Melanocyte of skin (primary cell): Measurements from ENCODE around the gene MAST1. TPM values are rescaled to one million over a fixed set of nuclear protein-coding genes. Genes with fewer than 3 reads are reported as not detected.

ENCODE experiments used
- small RNA-seq, 2 donors: library from RNA; depleted of rRNA; stranded (forward); fragments of <200 nt; gene quantifications; one replicate each; pipeline ENCODE3, GENCODE V24; 2012
- total RNA-seq, 2 donors: library from RNA; depleted of rRNA; stranded (reverse); fragments of >200 nt; gene quantifications; 2 replicates each; pipeline ENCODE4 v1.2.3, GENCODE V29; 2012

The MAST1 gene
- 1 to 10 TPM in 1 of 2 donors, under 1 TPM in 1; 0.33 to 2.1 TPM for total RNA-seq

DNA sequence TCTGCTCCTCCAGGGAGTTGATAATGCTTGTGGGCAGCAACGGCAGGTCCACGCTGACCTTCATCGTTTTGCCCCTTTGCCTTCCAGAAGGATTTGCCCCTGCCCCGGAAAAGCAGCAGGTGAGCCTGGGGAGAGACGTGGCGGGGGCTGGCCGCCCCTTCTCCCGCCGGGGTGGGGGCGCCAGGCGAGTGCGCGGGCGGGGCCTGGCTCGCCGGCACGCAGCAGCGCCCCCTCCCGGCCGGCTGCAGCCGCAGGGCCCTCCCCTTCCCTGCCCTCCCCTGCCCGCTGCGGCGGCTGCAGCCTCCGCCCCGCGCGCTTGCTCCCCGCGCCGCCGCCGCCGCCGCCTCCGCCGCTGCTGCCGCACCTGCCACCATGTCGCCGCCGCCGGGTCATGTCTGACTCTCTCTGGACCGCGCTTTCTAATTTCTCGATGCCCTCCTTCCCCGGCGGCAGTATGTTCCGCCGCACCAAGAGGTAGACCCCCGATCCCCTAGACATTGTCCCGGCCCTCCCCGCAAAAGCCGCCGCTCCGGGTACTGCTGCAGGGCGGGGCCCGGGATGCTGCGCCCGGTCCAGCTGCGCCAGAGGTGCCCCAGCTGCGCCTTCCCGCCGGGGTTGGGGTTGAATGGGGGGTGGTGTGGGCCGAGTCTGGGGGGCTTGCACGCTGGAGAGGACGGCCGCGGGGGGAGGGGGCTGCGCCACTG is at the start of gene MAST1:
Gene MAST1 (plus strand): TSS at position 334 of the 704 bp plus-strand sequence. CDS start 58 bp downstream, at position 392.

DNA sequence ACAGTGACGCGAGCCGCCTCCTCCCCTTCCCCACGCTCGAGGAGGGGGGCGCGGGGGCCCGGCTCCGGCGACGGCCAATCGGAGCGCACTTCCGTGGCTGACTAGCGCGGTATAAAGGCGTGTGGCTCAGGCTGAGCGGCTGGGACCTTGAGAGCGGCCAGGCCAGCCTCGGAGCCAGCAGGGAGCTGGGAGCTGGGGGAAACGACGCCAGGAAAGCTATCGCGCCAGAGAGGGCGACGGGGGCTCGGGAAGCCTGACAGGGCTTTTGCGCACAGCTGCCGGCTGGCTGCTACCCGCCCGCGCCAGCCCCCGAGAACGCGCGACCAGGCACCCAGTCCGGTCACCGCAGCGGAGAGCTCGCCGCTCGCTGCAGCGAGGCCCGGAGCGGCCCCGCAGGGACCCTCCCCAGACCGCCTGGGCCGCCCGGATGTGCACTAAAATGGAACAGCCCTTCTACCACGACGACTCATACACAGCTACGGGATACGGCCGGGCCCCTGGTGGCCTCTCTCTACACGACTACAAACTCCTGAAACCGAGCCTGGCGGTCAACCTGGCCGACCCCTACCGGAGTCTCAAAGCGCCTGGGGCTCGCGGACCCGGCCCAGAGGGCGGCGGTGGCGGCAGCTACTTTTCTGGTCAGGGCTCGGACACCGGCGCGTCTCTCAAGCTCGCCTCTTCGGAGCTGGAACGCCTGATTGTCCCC is 46.8 kb upstream of the MAST1 start, which contains the start of gene JUNB:
Gene JUNB (plus strand): TSS at position 142 of the 706 bp plus-strand sequence. CDS start 286 bp downstream, at position 428.

DNA sequence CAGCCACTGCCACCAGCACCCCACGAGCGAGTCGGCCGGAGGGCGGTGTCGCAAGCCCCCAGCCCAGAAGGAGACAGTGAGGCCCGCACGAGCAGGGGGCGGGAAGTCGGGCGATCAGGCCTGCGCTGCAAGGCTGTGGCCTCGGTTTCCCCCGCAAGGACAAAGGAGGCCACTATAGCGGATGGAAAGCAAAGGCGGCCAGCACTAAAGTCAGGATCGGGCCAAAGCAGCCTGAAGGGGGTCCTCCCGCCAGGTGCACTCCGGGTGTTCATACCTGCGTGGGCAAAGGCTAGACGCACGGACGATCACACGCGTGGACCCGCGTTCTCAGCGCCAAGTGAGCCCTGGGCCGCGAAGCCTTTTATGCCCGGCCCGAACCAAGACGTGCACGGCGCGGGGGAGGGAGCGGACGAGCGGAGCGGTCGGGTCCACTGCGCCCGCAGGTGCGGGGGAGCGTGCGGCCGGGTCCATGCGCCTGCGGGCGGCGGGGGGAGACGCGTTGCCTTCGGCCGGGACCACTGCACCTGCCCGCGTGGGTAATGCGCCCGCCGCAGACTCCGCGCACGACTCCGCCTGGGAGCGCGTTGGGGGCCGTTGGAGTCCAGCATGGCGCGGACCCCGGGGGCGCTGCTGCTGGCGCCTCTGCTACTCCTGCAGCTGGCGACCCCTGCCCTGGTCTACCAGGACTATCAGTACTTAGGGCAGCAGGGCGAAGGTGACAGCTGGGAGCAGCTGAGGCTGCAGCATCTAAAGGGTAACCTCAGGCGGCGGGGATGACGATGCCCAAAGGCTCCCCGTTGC is 36.6 kb upstream of the MAST1 start, which contains the start of the genes PRDX2 and THSD8:
Gene PRDX2 (minus strand): TSS at position 335 of the 801 bp plus-strand sequence. CDS start 539 bp downstream, outside the sequence.
Gene THSD8 (plus strand): TSS at position 604 of the 801 bp plus-strand sequence. CDS start 3 bp downstream, at position 607.

DNA sequence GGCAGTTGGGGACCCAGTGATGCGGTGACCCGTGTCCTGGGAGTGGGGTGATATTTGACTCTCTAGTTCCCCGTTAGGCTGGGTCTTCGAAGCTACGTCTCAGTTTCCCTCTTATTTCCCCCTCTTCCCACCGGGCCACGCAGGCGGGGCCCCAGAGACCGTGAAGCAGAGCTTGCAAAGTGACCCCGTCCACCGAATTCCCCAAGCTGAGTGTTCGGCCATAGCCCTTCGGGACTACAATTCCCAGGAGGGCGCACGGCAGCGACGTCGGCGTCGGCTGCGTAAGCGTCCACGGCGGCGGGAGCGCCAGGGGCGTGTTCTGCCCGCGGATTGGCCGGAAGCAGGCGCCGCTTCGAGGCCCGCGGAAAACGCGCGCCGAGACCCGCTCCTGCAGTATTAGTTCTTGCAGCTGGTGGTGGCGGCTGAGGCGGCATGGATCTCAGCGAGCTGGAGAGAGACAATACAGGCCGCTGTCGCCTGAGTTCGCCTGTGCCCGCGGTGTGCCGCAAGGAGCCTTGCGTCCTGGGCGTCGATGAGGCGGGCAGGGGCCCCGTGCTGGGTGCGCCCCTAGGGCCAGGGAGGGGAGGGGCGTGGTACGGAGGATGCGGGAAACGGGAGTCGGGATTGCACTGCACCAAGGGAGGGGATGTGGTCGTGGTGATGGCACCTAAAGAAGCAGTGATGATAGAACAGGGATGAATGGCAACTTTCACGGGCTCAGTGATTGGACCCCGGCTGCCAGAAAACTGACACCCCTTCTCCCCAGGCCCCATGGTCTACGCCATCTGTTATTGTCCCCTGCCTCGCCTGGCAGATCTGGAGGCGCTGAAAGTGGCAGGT is 31.9 kb upstream of the MAST1 start, which contains the start of gene RNASEH2A:
Gene RNASEH2A (plus strand): TSS at position 343 of the 840 bp plus-strand sequence. CDS start 90 bp downstream, at position 433.

DNA sequence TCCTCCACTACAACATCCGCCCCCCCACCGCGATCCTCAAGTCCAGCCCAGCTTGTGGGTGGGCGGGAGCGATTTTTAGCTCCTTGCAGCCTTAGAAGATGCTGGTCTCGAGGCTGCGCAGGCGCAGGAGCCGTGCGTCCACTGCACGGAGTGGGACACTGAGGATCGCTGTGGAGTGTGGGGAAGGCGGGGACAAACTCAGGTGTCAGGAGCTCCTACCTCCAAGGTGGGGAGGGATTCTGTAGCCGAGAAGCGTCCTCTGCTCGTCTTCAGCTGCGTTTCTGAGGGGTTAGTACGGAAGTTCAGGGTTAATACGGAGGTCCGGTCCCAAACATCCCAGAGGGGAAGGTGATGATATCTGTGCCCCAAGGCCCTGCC is 3.8 kb upstream of the MAST1 start, which contains the start of gene RTBDN:
Gene RTBDN (minus strand): TSS at position 14 of the 378 bp plus-strand sequence. CDS start 4,600 bp downstream, outside the sequence.

DNA sequence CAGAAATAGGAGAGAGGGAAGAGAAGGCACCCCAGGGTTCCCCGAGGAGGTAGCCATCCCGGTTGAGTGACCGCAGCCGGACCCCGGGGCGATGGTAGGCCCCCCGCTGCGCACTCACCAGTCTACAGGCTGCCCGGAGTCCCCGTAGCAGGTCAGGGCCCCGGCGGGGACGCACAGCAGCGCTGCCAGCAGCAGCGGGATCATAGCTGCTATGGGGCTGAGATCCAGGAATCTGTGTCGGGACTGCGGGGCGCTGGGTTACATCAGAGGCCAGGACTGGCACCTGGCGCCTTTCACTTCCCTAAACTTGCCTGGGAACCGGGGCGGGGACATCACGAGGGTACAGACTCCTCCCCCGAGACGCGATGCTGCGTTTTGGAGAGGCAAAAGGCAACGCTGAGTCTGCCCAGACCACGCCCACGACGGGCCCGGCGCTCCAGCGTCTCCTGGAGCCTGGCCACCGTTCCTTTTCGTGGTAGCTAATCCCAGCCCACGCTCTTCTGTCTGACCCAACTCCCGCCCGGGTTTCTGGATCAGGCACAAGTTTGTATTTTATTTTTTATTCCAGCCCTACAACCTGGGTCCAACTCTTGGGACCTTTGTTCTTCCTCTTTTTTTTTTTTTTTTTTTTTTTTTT is 43.0 kb downstream of the MAST1 start, which contains the start of gene DNASE2:
Gene DNASE2 (minus strand): TSS at position 278 of the 637 bp plus-strand sequence. CDS start 74 bp downstream, at position 204.

DNA sequence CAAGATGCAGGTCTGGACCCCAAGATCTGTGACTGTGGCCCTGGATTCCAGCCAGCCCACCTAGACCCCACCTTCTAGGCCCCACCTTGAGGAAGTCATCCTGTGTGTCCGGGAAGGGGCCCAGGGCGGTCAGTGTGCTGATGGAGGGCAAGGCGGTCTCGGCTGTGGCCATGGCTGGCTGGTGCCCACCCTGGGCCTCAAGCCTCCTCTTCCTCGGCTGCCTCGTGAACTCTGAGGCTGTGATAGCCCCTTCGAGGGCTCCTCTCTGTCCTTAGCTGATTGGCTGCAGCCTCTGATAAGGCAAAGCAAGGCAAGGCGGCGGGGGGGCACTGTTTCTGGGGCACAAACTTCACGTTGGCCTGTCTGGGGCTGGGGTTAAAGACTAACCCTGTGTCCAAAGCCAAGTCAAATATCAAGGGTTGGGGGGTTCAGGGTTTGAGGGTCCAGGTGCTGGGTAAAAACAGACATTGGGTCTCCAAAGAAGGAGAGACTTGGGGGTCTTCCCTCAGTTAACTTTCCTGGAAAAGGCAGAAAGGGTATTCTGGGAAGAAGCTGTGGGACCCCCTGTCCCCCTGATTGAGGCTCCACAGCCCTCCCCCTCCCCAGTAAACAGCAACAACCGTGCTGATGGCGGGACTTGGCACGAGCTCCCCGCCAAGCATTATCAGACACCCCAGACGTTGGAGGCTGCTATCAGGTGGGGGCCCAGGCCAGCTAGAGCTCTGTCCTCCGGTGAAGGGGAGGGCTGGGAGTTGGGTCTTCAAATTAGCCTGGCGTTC is 48.8 kb downstream of the MAST1 start, which contains the start of gene KLF1:
Gene KLF1 (minus strand): TSS at position 233 of the 779 bp plus-strand sequence. CDS start 61 bp downstream, at position 172.

DNA sequence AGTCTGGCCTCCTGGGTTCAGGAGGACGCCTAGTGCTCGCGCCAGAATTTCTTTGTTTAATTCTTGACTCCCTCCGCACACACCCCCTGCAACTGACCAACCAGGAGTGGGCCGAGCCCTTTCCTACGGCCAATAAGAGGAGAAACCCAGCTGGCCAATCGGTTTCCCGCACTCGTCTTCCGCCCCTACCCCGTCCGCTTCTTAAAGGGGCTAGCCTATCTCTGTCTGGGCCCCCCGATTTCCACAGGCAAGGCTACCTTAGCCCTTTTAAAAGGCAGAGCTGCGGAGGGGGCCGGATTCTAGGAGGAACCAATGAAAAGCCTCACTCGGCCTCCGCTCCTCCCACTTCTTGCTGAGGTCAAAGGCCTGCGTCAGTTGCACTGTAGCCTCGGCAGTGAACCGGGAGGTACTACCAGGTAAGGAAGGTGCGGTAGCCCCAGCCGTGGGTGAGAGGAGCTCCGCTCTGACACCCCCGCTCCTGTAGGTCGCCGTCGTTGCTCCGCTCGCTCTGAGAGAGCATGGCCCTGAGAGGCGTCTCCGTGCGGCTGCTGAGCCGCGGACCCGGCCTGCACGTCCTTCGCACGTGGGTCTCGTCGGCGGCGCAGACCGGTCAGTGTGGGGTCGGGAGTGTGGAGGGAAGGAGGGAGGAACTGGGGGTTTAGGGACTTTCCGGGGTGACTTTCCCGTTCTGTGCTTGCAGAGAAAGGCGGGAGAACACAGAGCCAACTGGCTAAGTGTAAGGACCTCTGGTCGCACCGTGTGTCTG is 52.7 kb downstream of the MAST1 start, which contains the start of gene GCDH:
Gene GCDH (plus strand): TSS at position 374 of the 766 bp plus-strand sequence. CDS start 145 bp downstream, at position 519.

Small RNA genes within 50 kb of the gene (small RNA-seq; reads per million reads assigned to genes)
- gene MIR5695 (1.2 to 1.7 reads per million in 2 donors), gene MIR6794 (0 reads per million in 2 donors)

Other genes starting within 250 kb of the MAST1 start
- 10 to 100 TPM; 10.7 to 16.9 TPM for gene ZNF490, start 227.7 kb upstream of the MAST1 start, total RNA-seq
- gene ZNF791, start 227.6 kb upstream of the MAST1 start, total RNA-seq: 1 to 10 TPM; 8.7 to 10.0 TPM
- gene MAN2B1, start 171.8 kb upstream of the MAST1 start, total RNA-seq: 10 to 100 TPM; 38.3 to 57.5 TPM
- gene WDR83, start 171.7 kb upstream of the MAST1 start, total RNA-seq: 1 to 10 TPM; 7.3 to 8.6 TPM
- gene DHPS, start 156.6 kb upstream of the MAST1 start, total RNA-seq: 10 to 100 TPM; 67.4 to 85.9 TPM
- not detected for gene GNG14, start 150.5 kb upstream of the MAST1 start, total RNA-seq
- gene FBXW9, start 141.9 kb upstream of the MAST1 start, total RNA-seq: 10 to 100 TPM; 14.1 to 14.7 TPM
- gene TNPO2, start 114.6 kb upstream of the MAST1 start, total RNA-seq: 10 to 100 TPM; 62.6 to 71.9 TPM
- gene TRIR, start 103.8 kb upstream of the MAST1 start, total RNA-seq: 100 to 1,000 TPM; 107 to 194 TPM
- 100 to 1,000 TPM in 1 of 2 donors, 10 to 100 TPM in 1; 90.9 to 129 TPM for gene GET3, start 101.0 kb upstream of the MAST1 start, total RNA-seq
- gene BEST2, start 86.7 kb upstream of the MAST1 start, total RNA-seq: under 1 TPM in 1 of 2 donors, not detected in 1; under 0.01 TPM
- gene HOOK2, start 63.0 kb upstream of the MAST1 start, total RNA-seq: 1 to 10 TPM; 6.7 to 8.6 TPM
- gene JUNB, start 47.0 kb upstream of the MAST1 start, total RNA-seq: 10 to 100 TPM; 65.3 to 88.4 TPM
- 100 to 1,000 TPM; 148 to 258 TPM for gene PRDX2, start 36.7 kb upstream of the MAST1 start, total RNA-seq
- not detected for gene THSD8, start 36.4 kb upstream of the MAST1 start, total RNA-seq
- gene RNASEH2A, start 31.9 kb upstream of the MAST1 start, total RNA-seq: 10 to 100 TPM; 26.2 to 69.3 TPM
- not detected for gene RTBDN, start 3.9 kb upstream of the MAST1 start, total RNA-seq
- gene DNASE2, start 42.9 kb downstream of the MAST1 start, total RNA-seq: 10 to 100 TPM; 28.0 to 42.3 TPM
- gene KLF1, start 48.7 kb downstream of the MAST1 start, total RNA-seq: under 1 TPM in 1 of 2 donors, not detected in 1; under 0.01 TPM
- gene GCDH, start 52.6 kb downstream of the MAST1 start, total RNA-seq: 10 to 100 TPM; 41.0 to 59.6 TPM
- gene SYCE2, start 80.8 kb downstream of the MAST1 start, total RNA-seq: under 1 TPM in 1 of 2 donors, not detected in 1; 0.69 TPM
- gene FARSA, start 95.2 kb downstream of the MAST1 start, total RNA-seq: 100 to 1,000 TPM in 1 of 2 donors, 10 to 100 TPM in 1; 77.4 to 131 TPM
- 1,000 to 10,000 TPM; 1,570 to 2,282 TPM for gene CALR, start 100.1 kb downstream of the MAST1 start, total RNA-seq
- gene RAD23A, start 107.3 kb downstream of the MAST1 start, total RNA-seq: 100 to 1,000 TPM; 146 to 147 TPM
- 10 to 100 TPM; 20.3 to 21.3 TPM for gene GADD45GIP1, start 118.7 kb downstream of the MAST1 start, total RNA-seq
- not detected for gene DAND5, start 131.1 kb downstream of the MAST1 start, total RNA-seq
- 10 to 100 TPM; 19.6 to 27.2 TPM for gene NFIX, start 157.0 kb downstream of the MAST1 start, total RNA-seq